Ishikawa (cell line): ENCODE data around the gene STX1B.

Experiments used
- CEBPB ChIP-seq: IDR thresholded peaks from 2 replicates; pipeline ENCODE4 v1.6.1; 2012
- CREB1 ChIP-seq: IDR thresholded peaks from 2 replicates; pipeline ENCODE4 v1.6.1; 2012; ENCODE audit warnings: low read depth
- EGR1 ChIP-seq: IDR thresholded peaks from 2 replicates; pipeline ENCODE4 v1.6.1; 2012
- EP300 ChIP-seq: IDR thresholded peaks from 2 replicates; pipeline ENCODE4 v1.6.1; 2012; ENCODE audit warnings: borderline replicate concordance
- FOXM1 ChIP-seq: IDR thresholded peaks from 2 replicates; pipeline ENCODE4 v1.6.1; 2012; ENCODE audit warnings: low read depth, borderline replicate concordance
- NFIC ChIP-seq: IDR thresholded peaks from 2 replicates; pipeline ENCODE4 v1.6.1; 2012
- RAD21 ChIP-seq: IDR thresholded peaks from 2 replicates; pipeline ENCODE4 v1.6.1; 2012; ENCODE audit warnings: low read depth
- TAF1 ChIP-seq: IDR thresholded peaks from 2 replicates; pipeline ENCODE4 v1.6.1; 2012; ENCODE audit warnings: low read depth, mild to moderate bottlenecking
- TCF12 ChIP-seq: IDR thresholded peaks from 2 replicates; pipeline ENCODE4 v1.6.1; 2012; ENCODE audit warnings: low read depth
- TEAD4 ChIP-seq: IDR thresholded peaks from 2 replicates; pipeline ENCODE4 v1.6.1; 2012
- YY1 ChIP-seq: IDR thresholded peaks from 2 replicates; pipeline ENCODE4 v1.6.1; 2012; ENCODE audit warnings: low read depth
- ZBTB7A ChIP-seq: IDR thresholded peaks from 2 replicates; pipeline ENCODE4 v1.6.1; 2012; ENCODE audit warnings: low read depth
- TF ChIP-seq, protein P1 (sequence below): IDR thresholded peaks from 2 replicates; pipeline ENCODE4 v1.6.1; 2012; ENCODE audit warnings: low read depth, mild to moderate bottlenecking
- TF ChIP-seq, protein P2 (sequence below): IDR thresholded peaks from 2 replicates; pipeline ENCODE4 v1.6.1; 2012
- TF ChIP-seq, protein P3 (sequence below): IDR thresholded peaks from 2 replicates; pipeline ENCODE4 v1.6.1; 2012

STX1B gene

DNA sequence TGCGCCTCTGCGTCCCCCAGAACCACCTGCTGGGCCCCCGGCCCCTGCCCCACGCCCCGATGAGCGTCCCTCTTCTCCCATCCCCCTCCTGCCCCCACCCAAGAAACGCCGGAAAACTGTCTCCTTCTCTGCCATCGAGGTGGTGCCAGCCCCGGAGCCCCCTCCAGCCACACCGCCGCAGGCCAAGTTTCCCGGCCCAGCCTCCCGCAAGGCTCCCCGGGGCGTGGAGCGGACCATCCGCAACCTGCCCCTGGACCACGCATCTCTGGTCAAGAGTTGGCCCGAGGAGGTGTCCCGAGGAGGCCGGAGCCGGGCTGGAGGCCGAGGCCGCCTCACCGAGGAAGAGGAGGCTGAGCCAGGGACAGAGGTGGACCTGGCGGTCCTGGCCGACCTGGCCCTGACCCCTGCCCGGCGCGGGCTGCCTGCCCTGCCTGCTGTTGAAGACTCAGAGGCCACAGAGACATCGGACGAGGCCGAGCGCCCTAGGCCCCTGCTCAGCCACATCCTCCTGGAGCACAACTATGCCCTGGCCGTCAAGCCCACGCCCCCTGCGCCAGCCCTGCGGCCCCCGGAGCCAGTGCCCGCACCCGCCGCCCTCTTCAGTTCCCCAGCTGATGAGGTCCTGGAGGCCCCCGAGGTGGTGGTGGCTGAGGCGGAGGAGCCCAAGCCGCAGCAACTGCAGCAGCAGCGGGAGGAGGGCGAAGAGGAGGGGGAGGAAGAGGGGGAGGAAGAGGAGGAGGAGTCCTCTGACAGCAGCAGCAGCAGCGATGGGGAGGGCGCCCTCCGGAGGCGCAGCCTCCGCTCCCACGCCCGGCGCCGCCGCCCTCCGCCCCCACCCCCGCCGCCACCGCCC, 31.0 kb downstream of the STX1B start:
- no peak for TF ChIP-seq CREB1

DNA sequence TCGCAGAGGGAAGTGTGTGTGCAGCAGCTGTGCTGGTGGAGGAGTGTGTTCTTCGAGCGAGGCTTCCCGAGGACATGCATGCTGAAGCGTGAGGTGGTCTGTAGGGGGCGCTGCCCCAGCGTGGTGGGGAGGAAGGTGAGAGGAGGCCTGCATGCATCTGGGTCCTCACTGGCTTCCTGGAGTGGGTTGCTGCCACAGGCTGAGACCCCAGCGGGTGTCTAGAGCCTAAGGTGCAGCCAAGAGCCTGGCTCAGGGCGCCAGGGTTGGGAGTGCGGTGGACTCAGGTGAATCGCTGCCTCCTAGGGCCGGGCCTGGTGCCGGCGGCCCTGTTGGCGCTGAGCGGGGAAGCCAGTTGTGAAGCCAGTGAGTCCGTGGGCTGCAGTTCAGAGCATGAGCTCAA, 32.9 kb downstream of the STX1B start:
- TF ChIP-seq RAD21, result no peak
- TF ChIP-seq, protein P1, sequence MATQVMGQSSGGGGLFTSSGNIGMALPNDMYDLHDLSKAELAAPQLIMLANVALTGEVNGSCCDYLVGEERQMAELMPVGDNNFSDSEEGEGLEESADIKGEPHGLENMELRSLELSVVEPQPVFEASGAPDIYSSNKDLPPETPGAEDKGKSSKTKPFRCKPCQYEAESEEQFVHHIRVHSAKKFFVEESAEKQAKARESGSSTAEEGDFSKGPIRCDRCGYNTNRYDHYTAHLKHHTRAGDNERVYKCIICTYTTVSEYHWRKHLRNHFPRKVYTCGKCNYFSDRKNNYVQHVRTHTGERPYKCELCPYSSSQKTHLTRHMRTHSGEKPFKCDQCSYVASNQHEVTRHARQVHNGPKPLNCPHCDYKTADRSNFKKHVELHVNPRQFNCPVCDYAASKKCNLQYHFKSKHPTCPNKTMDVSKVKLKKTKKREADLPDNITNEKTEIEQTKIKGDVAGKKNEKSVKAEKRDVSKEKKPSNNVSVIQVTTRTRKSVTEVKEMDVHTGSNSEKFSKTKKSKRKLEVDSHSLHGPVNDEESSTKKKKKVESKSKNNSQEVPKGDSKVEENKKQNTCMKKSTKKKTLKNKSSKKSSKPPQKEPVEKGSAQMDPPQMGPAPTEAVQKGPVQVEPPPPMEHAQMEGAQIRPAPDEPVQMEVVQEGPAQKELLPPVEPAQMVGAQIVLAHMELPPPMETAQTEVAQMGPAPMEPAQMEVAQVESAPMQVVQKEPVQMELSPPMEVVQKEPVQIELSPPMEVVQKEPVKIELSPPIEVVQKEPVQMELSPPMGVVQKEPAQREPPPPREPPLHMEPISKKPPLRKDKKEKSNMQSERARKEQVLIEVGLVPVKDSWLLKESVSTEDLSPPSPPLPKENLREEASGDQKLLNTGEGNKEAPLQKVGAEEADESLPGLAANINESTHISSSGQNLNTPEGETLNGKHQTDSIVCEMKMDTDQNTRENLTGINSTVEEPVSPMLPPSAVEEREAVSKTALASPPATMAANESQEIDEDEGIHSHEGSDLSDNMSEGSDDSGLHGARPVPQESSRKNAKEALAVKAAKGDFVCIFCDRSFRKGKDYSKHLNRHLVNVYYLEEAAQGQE, result no peak
- TF ChIP-seq TAF1, result no peak
- no peak for TF ChIP-seq EGR1
- TF ChIP-seq YY1, result no peak
- TF ChIP-seq FOXM1, result no peak
- TF ChIP-seq, protein P2, sequence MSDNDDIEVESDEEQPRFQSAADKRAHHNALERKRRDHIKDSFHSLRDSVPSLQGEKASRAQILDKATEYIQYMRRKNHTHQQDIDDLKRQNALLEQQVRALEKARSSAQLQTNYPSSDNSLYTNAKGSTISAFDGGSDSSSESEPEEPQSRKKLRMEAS, result no peak
- TF ChIP-seq TCF12, result no peak
- TF ChIP-seq CREB1, result no peak
- no peak for TF ChIP-seq ZBTB7A
- TF ChIP-seq NFIC, result no peak
- TF ChIP-seq, protein P3, sequence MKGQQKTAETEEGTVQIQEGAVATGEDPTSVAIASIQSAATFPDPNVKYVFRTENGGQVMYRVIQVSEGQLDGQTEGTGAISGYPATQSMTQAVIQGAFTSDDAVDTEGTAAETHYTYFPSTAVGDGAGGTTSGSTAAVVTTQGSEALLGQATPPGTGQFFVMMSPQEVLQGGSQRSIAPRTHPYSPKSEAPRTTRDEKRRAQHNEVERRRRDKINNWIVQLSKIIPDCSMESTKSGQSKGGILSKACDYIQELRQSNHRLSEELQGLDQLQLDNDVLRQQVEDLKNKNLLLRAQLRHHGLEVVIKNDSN, result no peak
- no peak for TF ChIP-seq EP300
- no peak for TF ChIP-seq CEBPB
- TF ChIP-seq TEAD4, result no peak

DNA sequence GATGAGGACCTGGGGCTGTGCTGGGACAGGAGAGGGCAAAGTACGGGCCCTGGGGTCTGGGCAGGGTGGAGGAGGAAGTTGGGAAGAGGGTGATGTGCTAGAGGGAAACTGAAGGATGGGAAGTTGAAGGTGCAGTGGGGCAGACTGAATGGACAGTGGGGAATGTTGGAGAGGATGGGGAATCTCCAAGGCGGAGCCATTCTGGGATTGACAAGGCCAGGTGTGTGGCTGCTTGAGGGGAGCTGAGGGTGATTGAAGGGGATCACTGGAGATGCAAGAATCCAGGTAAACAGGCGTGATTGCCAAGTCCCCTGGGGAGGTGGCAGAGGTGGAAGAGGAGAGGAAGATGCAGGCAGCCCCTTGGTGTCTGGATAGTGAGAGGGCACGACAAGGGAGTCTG, 34.0 kb downstream of the STX1B start:
- TF ChIP-seq FOXM1 (no peak), CREB1 (no peak), TCF12 (no peak), YY1 (no peak), CEBPB (no peak), ZBTB7A (no peak), EP300 (no peak), RAD21 (no peak), TEAD4 (no peak), NFIC (no peak), EGR1 (no peak)
- TF ChIP-seq, protein P1, result no peak
- TF ChIP-seq, protein P2, result no peak
- TF ChIP-seq, protein P3, result no peak

DNA sequence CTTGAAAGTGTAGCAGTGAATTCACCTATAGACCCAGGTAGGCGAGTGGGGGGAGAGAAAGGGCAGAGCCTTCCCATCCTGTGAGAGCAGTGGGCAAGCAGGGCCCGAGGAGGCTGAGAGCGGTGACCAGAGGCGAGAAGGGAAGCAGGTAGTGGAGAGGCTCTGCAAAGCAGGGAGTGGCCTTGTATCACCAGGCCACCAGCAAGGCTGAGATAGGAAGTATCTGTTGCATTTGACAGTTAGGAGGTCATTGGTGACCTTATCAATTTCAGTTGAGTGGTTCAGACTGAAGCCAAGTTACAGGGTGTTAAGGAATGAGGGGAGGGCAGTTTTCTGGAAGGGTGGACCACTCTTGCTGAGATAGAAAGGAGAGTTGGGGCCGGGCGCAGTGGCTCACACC, 36.1 kb downstream of the STX1B start:
- TF ChIP-seq FOXM1 (no peak), RAD21 (no peak), ZBTB7A (no peak), CEBPB (no peak), TCF12 (no peak)

DNA sequence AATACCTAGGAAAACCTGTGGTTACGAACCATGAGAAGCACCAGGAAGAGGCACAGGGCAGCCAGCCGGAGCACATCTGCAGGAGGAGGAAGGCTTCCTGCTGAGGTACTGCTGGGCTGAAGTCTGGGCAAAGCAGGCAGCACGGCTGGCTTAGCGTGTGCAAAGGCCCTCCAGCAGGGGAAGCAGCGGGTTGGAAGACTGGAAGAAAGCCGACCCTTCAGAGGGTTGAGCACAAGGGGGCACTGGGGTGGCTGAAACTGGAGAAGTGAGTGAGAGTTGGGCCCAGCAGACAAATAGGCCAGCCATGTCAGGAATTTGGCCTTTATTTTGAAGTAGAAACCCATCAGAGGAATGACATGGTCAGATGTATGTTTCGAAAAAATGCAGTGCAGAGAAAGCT, 37.6 kb downstream of the STX1B start:
- no peak for TF ChIP-seq TCF12

DNA sequence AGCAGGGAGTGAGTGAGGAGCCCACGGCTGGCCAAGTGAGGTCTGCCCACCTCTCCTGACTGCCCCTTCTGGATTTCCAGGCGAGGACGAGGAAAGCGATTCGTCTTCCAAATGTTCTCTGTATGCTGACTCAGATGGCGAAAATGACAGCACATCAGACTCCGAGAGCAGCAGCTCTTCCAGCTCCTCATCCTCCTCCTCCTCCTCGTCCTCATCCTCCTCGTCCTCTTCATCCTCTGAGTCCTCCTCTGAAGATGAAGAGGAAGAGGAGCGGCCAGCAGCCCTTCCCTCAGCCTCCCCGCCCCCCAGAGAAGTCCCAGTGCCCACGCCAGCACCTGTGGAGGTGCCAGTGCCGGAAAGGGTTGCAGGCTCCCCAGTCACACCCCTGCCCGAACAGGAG, 39.1 kb downstream of the STX1B start:
- TF ChIP-seq CREB1, result no peak
- TF ChIP-seq CEBPB, result no peak
- no peak for TF ChIP-seq YY1

DNA sequence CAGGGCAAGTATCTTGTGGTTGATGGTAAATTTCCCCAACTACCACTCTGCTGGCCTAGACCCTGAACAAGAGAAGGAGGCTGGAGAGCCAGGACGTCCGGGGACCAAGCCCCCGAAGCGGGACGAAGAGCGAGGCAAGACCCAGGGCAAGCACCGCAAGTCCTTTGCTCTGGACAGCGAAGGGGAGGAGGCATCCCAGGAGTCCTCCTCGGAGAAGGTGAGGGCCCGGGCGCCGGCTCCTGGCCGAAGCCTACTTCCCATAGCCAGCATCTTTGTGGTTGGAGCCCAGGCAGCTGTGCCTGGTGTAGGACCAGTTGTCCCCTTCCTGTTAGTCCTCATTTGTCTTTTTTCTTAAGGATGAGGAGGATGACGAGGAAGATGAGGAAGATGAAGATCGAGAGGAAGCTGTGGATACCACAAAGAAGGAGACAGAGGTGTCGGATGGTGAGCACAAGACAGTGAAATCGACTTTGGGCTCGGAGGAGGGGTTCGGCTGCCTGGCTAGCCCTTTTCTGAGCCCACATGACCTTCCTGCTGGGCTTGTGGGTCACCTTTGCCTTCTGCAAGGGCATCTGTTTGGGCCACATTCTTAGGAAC, 41.1 kb downstream of the STX1B start:
- TF ChIP-seq ZBTB7A, result no peak
